Stimulated activated CD8-positive, alpha-beta memory T cell treated with anti-CD3 and anti-CD28 coated beads, Interleukin-7, amount 100 ng/mL, for 48 hours (primary cell): ENCODE measurements around the gene RPS6KA2.
A peak's percentile ranks its signal among the peaks of the same experiment; 100 is the strongest.
"Not testable (repeated sequence)": the region's sequence is repeated elsewhere in the genome, so short reads cannot be mapped to it uniquely, and the experiment has no call there.

Experiments
- DNase-seq, 2 donors: peaks; one replicate each; pipeline ENCODE4 v3.0.0-alpha.2; 2020; ENCODE audit warnings: low read depth in 1 of 2; ENCODE audit errors: extremely low read depth in 1 of 2

RPS6KA2 gene

DNA sequence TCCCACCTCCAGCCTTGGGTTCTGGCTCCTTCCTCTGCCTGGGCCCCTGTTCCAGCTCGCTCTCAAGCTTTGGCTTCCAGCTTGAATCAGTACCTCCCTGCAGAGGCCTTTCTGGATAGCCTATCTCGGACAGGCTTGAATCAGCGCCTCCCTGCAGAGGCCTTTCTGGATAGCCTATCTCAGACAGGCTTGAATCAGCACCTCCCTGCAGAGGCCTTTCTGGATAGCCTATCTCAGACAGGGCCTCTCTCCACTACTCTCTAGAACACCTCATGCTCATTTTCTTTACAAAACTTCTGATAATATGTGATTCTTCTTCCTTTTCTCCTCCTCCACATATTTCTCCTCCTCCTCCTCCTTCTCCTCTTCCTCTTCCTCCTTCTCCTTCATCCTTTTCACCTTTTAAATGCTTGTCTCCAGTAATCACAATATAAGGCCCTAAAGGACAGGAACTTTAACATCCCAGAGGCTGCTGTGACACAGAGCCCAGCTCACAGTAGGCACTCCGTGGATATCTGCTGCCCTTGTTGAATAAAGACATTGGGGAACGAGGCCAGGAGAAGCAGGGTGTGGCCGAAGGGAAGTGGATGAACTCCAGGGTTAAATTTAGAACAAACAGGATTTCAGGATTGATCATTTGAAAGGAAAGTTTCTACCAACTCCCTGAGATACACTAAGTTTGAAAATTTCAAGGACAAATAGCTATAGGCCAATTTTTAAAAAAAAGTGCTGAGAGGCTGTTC, 9.3 kb upstream of the RPS6KA2 start:
- no peak for DNase-seq

DNA sequence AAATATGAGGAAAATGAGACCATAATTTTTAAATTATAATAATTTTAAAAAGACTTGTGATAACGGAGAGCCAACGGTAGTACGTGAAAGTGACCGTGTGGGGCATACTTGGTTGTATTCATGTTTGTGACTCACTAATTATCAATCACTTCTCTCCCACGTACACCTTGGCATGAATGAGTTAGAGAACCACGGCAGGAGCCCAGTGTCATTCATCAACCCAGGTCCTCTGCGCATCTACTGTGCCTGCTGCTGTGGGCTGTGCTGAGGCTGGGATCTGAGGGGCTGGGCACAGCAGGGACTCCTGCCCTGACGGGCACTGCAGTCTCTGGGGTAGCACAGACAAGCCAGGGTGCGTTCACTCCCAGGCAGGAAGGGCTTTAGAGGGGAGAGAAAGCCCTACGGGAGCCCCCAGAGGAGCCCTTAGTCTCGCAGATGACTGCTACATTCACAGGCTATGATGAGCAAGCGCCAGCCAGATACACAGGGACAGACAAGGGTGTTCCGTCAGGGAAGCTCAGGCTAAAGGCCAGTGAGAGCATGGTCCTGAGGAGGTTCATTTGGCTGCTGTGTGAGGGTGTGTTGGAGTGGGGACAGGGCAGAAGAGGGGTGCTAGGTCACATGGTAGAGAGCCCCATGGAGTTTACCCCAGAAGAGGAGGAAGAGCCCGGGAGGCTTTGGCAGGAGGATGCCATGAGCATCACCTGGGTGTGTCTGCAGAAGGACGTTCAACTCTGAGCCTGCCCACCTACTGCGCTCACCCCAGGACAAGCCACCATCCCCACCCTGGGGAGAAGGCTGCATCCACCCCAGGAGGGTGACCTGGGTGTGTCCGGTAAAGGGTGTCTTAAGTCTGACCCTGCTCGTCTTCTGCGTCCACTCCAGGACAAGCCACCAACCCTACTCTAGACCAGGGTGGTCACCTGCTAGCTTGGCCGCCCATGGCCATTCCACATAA, 8.2 kb upstream of the RPS6KA2 start:
- DNase-seq = no peak

DNA sequence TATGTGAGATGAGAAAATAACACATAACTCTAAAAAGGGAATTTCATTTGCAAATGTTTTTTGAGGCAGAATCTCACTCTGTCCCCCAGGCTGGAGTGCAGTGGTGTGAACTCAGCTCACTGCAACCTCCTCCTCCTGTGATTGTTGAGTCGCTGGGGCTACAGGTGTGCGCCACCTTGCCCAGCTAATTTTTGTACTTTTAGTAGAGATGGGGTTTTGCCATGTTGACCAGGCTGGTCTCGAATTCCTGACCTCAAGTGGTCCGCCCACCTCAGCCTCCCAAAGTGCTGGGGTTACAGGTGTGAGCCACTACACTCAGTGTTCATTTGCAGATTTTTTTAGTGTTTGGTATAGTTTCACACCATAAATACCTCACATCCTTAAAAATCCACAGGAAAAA, 7.5 kb upstream of the RPS6KA2 start:
- not testable (repeated sequence) for DNase-seq

DNA sequence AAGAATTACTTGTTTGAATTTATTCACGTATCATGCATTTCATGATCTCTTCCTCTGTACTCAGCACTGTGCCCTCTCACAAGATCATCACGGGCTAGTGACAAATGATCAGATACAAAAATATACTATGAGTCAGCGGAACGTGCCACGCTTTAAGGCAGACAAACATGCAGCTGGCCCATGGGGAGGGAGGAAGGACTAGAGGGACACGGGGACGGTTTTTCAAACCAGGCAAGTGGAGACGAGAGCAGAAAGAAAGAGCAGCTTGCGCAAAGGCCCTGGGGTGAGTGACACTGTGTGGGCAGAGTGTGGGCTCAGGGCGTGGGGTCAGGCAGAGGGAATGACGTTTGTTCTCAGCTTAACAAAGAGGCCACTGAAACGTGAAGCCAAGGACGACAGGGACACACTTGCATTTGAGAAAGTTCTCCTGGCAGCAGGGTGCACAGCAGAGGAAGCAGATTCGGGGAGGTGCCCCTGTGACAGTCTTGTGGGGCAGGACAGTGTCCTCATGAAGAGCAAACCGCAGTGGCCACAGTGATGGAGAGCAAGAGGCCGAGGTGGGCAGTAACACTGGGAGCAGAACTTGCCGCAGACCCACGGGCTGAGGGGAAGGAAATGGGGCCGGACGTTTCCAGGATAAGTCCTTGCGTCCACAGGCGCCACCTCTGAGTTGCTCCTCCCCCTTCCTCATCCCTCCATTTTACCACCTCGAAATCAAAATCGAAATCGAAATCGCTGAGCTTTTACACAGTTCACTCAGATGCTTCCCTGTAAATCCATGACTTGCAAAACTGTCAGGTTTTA, 6.9 kb upstream of the RPS6KA2 start:
- no peak for DNase-seq

DNA sequence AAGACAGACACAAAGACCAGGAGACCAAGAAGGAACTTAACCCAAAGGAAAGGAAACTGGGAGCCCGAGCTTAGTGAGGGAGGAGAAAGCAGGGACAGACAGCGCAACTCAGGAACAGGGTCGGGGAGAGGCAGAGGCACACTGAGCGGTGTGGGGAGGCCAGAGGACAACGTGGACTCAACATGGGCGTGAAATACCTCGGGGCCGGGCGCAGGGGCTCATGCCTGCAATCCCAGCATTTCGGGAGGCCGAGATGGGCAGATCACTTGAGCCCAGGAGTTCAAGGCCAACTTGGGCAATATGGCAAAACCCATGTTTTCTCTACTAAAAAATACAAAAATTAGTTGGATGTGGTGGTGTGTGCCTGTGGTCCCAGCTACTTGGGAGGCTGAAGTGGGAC, 5.7 kb upstream of the RPS6KA2 start:
- DNase-seq = no peak

DNA sequence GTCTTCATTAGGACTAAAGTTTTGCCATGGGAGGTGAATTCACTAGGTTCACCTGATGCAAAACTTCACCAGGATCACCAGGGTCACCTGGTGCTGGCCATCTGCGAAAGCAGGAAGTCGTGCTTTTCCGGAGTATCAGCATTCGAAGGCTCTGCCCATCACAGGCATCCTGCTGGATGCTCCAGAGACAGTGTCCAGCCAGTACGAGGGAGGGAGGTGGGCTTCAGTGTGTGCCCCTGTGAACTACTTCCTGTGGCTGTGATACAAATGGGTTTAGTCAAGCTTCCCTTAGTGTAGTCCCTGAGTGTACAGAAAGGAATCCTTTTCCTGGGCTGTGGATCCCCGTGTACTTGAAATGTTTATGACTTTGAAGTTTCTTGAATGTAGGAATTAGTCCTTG, 3.4 kb upstream of the RPS6KA2 start:
- DNase-seq = no peak

DNA sequence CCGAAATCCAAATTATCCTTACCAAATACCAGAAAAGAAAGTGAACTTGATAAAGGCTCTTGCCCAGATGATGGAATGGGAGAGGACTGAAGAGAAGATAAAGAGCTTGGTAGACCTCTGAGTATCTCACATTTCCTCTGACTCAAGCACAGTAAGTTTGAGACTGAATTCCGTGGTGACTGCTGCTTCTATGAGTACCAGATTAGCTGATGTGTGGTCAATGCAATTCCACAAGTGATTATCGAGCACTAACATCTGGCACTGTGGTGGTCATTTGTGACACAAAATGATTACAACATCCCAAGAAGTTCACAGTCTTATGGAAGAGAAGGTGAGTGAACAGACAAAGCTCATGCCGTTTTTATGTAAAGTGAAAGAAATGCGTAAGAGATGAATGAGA, 2.6 kb upstream of the RPS6KA2 start:
- no peak for DNase-seq

DNA sequence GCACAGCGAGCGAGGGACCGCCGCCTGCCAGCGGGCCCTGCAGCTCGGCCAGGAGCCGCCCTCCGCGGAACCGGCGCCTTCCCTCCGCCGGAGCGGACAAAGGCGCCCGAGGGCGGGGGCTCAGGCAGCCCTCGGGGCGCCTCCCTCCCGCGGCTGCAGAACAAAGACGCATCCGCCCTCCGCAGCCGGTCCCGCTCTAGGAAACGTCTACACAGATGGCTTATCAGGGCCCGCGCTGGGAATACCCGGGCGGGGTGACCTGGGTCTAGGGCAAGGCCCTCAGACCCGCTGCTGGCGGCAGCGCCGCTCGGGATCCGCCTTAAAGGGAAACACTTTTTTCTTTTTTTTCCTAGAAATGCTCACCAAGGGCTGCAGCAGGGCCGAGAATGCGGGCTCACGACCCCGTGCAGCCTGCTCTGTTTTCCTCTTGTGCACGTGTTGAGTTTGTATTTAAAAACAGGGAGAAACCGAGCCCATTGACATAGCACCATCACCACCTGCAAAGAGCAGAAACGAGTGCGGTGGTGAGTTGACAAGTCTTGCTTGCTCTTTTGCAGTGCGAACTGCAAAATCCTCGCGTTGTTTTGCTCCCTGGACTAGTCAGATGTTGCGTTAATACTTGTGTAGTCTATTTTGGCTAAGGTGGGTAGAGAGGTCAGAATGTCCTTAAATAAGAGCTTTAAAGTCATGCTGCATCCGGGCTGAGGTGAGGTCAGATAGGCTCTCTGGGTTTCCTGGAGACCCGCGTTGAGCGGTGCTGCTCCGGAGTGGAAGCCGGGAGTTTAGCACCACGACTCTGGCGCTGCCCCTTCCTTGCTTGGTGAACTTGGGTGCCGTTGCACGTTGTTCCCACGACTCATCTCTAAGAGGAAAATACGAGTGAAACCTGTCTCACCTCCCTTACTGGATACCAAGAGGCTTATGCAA, 1.1 kb upstream of the RPS6KA2 start:
- peak; percentile 19 to 20 for DNase-seq

DNA sequence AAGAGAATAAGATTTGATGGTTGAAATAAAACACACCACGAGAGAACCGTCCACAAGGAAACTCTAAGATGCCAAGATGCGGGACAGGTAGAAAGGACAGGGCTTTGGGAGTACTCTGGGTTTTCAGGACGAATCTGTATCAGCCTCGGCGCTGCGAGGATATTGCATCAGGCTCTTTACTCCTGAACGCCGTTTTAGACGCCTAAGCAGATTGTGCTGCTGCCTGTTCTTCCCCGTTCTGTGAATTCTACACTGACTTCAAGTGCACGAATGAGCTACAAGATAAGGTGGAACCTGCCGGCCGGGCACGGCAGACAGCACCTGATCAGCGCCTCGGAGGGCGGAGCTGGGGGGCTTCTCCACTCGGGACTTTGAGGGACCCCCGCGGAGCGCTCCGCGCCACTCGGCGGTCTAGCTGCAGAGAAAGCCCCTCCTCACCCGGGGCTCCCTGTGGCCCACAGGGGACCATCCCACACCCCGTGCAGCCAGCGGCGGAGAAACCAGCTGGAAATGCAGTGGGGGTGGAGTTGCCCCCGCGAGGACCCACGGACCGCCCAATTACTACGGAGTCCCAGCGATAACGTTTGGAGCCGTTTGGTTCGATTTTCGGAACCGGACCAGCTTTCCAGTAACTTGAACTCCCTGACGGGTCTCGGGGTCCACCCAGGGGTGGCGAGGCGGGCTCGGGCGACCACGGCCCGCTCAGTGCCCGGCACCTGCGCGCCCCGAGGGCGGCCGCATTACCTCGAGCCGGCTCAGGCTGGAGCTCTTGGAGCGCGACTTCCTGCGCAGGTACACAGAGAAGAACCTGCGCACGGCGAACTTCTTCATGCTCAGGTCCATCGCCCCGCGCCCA, 646 bp downstream of the RPS6KA2 start:
- no peak for DNase-seq

DNA sequence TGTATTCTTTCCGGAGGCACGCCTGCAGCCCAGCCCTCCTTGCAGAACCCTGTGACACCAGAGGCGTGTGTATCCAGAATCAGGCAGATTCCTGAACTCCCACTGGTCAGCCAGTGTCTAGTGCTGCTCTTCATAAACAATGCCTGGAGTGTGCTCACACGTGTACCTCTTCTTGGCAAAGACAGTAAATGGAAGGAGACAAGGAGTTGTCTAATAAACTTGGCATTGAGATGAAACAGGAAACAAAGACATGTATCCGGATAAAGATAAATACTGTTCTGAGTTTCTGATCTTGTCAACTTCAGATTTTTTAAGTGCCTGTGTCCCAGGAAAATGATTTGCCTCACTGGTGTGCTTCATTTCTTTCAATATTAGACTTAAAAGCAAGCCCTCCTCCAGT, 1.7 kb downstream of the RPS6KA2 start:
- no peak for DNase-seq

DNA sequence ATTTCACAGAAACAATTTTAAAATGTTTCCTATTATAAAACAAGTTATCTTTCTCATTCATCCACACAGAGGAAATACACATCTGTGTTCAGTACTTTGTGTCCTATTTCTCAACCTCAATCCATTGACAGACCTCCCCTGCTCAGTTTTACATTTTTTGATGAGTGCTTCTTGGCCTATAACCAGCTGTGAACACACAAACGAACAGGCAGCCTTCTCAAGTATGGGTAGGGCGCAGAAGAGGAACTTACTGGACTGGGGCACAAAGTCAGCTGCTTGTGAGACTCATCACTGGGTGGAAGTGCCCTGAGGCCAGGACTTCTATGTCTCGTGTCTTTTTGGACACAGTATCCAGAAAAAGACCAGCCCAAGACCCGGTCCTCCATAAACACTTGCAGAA, 2.8 kb downstream of the RPS6KA2 start:
- no peak for DNase-seq

DNA sequence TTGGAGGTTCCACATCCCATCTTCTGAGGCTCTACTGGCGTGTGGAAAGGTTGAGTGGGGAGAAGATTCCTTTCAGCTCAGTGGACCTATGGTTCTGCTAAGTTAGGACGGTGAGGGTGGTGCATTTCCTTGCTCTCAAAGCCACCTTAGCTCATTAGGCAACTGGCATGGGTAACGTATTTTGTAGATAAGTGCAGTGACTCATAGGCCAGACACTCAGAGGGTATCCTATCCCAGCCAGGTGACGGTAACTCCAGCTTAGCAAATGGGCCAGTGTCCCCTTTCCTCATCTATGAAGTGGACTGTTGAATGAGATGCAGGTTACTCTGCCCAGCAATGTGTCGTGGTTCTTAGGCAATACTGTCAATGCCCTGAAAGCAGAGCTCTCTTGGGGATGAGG, 3.7 kb downstream of the RPS6KA2 start:
- no peak for DNase-seq

DNA sequence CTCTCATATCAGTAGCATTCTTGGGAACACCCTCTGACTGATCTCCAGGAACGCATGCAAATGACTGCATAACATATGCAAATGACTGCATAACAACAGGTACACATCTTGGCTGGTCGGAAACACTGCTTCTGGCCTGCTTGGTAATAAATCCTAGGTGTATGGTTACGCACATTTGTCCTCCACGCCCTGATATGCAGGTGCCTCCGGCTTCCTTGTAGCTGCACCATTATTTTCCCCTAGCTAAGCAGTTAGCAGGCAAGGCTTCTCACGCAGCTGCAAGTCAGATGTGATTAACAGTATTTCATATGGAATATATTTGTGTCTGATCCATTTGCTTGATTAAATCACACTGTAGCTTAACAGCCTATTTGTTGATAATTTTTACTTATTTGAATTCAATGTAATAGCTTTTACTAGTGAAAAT, 5.9 kb downstream of the RPS6KA2 start:
- DNase-seq = no peak

DNA sequence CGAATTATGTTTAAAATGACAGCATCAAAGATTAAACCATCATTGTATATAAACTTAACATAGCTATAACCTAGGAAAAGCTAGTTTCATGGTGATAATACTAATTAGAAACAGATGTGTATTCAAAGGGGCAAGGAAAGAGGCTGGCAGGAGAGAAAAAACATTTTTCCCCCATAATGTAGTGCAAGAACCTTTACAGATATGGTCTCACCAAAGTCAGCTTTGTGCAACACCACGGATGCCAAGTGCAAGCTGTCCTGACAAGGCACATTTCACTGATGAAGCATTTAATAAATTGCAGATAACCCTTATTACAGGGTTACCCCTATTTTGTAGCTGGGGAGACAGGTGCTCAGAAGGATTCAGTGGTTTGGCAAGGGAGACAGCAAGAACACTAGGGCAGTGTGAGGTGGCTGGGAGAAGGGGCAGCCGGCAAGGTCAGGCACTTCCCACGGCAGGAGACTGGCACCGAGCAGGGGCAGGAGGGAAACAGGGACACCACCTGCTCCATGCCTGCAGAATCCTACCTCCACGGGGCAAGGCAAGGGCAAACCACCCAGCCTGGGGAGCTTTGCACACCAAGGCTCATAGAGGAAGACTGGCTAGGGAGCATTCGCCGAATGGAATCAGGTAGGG, 6.5 kb downstream of the RPS6KA2 start:
- DNase-seq = no peak

DNA sequence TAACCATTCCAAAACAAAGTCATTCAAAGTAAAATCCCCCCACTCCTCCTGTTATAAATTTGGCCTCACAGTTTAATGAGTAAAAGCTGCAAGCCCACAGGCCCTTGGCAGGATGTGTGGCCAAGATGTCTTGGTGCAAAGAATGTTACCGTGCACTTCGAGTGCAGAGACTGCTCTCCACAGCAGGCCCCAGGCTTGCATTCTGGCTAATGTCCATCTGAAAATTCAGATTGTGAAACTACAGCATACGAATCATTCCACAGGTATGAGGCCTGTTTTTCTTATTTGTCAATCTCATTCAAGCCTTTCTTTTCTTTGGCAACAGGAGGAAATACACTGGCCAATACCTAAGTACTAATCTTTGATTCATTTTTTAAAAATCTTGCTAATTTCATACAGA, 7.1 kb downstream of the RPS6KA2 start:
- DNase-seq = no peak

DNA sequence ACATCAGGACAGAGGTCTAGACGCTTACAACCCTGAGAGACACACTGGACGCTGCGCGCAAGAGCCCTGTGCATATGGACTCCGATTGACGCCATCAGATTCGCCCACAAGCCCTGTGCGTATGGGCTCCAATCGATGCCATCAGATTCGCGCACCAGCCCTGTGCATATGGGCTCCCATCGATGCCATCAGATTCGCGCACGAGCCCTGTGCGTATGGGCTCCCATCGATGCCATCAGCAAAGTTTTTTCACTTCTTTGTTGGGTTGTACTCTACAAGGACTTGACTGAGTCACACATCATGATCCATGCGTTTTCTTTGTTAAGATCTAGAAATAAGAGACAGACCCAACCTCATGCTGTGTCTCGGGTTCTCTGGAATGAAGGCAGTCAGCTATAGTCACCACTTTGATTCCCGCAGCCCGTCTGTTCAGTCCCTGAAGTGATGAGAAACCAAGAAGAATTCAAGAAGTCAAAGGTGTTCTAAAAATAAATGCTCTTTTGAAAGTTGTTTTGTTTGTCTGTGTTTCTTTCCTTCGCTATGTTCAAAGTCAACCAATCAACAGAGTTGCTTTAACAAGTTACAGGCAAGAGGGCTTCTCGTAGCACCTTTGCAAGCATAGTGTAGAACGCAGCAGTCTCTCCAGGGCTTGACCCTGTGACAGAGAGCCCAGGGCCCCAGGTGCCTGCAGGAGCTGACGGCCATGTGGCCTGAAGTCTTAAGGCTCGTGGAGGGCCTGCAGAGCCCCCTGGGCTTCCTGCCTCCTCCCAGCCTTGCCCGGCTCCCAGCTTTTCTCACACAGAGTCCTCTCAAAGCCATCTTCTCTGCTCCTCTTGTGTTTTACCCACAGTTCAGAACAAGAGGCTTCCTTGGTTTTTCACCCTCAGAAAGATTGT, 7.9 kb downstream of the RPS6KA2 start:
- DNase-seq = no peak

DNA sequence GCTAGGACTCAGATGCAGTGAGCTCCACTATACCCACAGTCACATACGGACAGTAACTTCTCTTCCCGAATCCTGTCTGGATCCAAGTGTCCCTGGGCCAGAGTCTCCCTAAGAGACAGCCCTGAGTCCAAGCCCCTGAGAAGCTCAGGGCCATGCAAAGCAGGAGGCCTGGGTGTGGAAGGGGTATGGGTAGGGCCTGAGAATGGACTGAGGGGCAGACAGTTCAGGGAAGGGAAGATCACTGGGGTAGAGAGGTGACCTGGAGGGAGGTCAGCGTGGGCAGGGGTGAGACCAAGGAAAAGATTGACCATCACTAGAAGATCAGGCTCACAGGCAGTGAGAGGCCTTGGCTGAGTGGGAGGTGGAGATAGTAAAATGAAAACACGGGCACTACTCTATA, 8.8 kb downstream of the RPS6KA2 start:
- no peak for DNase-seq

DNA sequence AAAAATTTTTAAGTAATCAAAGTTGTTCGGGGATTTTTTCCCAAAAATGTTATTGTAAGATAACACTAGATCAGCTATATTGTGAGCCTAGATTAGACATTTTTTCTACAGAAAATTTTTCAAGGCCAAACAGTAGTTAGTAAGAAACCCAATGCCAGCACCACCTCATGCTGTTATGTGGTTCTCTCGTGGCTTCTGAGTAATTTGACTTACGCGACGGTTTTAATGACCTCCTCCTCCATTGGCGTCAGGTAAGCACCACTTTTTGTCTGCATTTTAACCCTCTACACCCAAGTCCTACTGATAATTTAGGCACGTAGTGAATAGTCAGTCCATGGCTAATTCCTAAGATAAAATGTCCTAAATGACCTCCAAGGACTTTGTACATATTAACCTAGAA, 9.7 kb downstream of the RPS6KA2 start:
- DNase-seq = no peak
